ENCODE results near the gene PRKCA.

DNA sequence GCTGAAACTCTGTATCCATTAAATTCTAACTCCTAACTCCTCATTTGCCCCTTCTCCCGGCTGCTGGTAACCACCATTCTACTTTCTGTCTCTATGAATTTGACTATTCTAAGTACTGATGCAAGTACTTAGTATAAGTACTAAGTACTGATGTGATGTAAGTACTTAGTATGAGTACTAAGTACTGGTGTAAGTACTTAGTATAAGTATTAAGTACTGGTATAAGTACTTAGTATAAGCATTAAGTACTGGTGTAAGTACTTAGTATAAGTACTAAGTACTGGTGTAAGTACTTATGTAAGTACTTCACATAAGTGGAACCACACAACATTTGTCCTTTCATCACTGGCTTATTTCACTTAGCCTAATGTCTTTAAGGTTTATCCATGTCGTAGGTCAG, 32.3 kb upstream of the PRKCA start:
- TF ChIP-seq POLR2A (IDR thresholded peaks at IDR 0.05; ENCODE audit: low read depth, low read length) (no peak), TAF1 (IDR thresholded peaks at IDR 0.05; ENCODE audit: borderline replicate concordance, low read depth, low read length) (no peak)
